Neural progenitor cell (in vitro differentiated cells): ENCODE measurements around the gene MYOM1. TPM values are rescaled to one million over a fixed set of nuclear protein-coding genes. Genes with fewer than 3 reads are reported as not detected.

ENCODE experiments used
- DNase-seq: peaks from one replicate; pipeline ENCODE4 v3.0.0-alpha.2; 2016; ENCODE audit warnings: low spot score
- H2AFZ ChIP-seq: fragments of 200-600 bp; sonication (generic); replicated peaks from 2 replicates; pipeline ENCODE4 v1.6.1; 2016; ENCODE audit warnings: antibody characterized with exemption
- H3F3A ChIP-seq: fragments of 200-600 bp; sonication (generic); 2 replicates; pipeline ENCODE4 v1.6.1; 2016; ENCODE audit warnings: antibody characterized with exemption, low read depth
- H3K27ac ChIP-seq: fragments of 200-600 bp; sonication (generic); 2 replicates; pipeline ENCODE4 v1.5.1; 2016; ENCODE audit warnings: mild to moderate bottlenecking
- H3K27me3 ChIP-seq: fragments of 200-600 bp; sonication (generic); 2 replicates; pipeline ENCODE4 v1.6.1; 2016; ENCODE audit warnings: mild to moderate bottlenecking, moderate library complexity
- H3K36me3 ChIP-seq: fragments of 200-600 bp; sonication (generic); 2 replicates; pipeline ENCODE4 v1.5.1; 2016
- H3K4me1 ChIP-seq: fragments of 200-600 bp; sonication (generic); 2 replicates; pipeline ENCODE4 v1.6.1; 2016; ENCODE audit warnings: mixed run types
- H3K4me2 ChIP-seq: fragments of 200-600 bp; sonication (generic); 2 replicates; pipeline ENCODE4 v1.6.1; 2016
- H3K4me3 ChIP-seq: fragments of 200-600 bp; sonication (generic); 2 replicates; pipeline ENCODE4 v1.5.1; 2016
- H3K79me2 ChIP-seq: fragments of 200-600 bp; sonication (generic); 2 replicates; pipeline ENCODE4 v1.6.1; 2016; ENCODE audit warnings: low read depth
- H3K9ac ChIP-seq: fragments of 200-600 bp; sonication (generic); 2 replicates; pipeline ENCODE4 v1.6.1; 2016
- H3K9me3 ChIP-seq: fragments of 200-600 bp; sonication (generic); 2 replicates; pipeline ENCODE4 v1.5.1; 2016; ENCODE audit warnings: low read depth
- H4K20me1 ChIP-seq: fragments of 200-600 bp; sonication (generic); 2 replicates; pipeline ENCODE4 v1.6.1; 2016; ENCODE audit warnings: low read depth
- H3K27ac Mint-ChIP-seq: 3 replicates; pipeline ENCODE4 v1.8.0; 2021; ENCODE audit warnings: mixed read lengths
- H3K27me3 Mint-ChIP-seq: 2 replicates; pipeline ENCODE4 v1.8.0; 2022; ENCODE audit warnings: low read depth, mild to moderate bottlenecking, inconsistent platforms, moderate library complexity, mixed read lengths; ENCODE audit not compliant: insufficient read depth
- H3K36me3 Mint-ChIP-seq: 3 replicates; pipeline ENCODE4 v1.8.0; 2021; ENCODE audit warnings: mixed read lengths
- H3K4me1 Mint-ChIP-seq: 3 replicates; pipeline ENCODE4 v1.8.0; 2021; ENCODE audit warnings: mixed read lengths
- H3K4me3 Mint-ChIP-seq: 3 replicates; pipeline ENCODE4 v1.8.0; 2021; ENCODE audit warnings: mild to moderate bottlenecking, moderate library complexity, mixed read lengths
- H3K9me3 Mint-ChIP-seq: 3 replicates; pipeline ENCODE4 v1.8.0; 2020; ENCODE audit warnings: mixed read lengths
- EZH2 ChIP-seq: fragments of 200-600 bp; sonication (generic); IDR thresholded peaks from 2 replicates; pipeline ENCODE4 v1.6.1; 2017; ENCODE audit warnings: antibody characterized with exemption, mild to moderate bottlenecking, moderate library complexity
- EZH2phosphoT487 ChIP-seq: fragments of 200-600 bp; sonication (generic); IDR thresholded peaks from 2 replicates; pipeline ENCODE4 v1.6.1; 2017; ENCODE audit warnings: antibody characterized with exemption
- total RNA-seq: library from RNA; depleted of rRNA; stranded (reverse); fragments of >200 nt; gene quantifications from 2 replicates; pipeline ENCODE4 v1.2.3, GENCODE V29; 2015; ENCODE audit warnings: low replicate concordance
- TF ChIP-seq, protein P1 (sequence below): fragments of 200-600 bp; sonication (generic); IDR thresholded peaks from 2 replicates; pipeline ENCODE4 v1.5.1; 2017; ENCODE audit warnings: antibody characterized with exemption, mild to moderate bottlenecking

The MYOM1 gene
- total RNA-seq, 1 donor from 2014 or later, result 0.45 TPM

DNA sequence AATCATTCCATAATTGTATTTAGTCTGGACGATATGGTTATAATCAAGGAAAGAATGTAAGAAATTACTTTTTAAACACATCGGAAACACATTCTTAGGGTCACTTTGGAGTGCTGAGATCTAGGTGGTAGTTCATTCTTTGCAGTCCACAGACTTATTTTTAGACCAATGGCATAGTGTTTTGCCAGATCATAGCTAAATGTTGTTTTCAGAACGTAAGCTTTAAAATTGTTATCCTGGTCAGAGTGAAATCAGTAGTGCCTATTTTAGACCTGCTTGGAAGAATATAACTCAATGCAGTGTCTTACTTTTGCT is 32.2 kb upstream of the MYOM1 start:
- H2AFZ ChIP-seq, result no peak overlapping the region
- no peak overlapping the region for H3K27ac ChIP-seq
- peaks cover 10% of the 10 kb centered on the region for H3K4me1 Mint-ChIP-seq
- peaks cover 58% of the 10 kb centered on the region for H3K79me2 ChIP-seq
- H3F3A ChIP-seq, result peaks cover 37% of the 10 kb centered on the region
- peaks cover 2% of the 10 kb centered on the region for H3K27me3 Mint-ChIP-seq
- no peak for DNase-seq
- H3K27ac Mint-ChIP-seq, result no peak overlapping the region
- H3K4me3 ChIP-seq, result no peak overlapping the region
- peaks cover 46% of the 10 kb centered on the region for H4K20me1 ChIP-seq
- peaks cover 14% of the 10 kb centered on the region for H3K36me3 Mint-ChIP-seq
- H3K4me1 ChIP-seq, result peaks cover 15% of the 10 kb centered on the region
- TF ChIP-seq EZH2phosphoT487 (no peak), EZH2 (no peak)
- TF ChIP-seq, protein P1, sequence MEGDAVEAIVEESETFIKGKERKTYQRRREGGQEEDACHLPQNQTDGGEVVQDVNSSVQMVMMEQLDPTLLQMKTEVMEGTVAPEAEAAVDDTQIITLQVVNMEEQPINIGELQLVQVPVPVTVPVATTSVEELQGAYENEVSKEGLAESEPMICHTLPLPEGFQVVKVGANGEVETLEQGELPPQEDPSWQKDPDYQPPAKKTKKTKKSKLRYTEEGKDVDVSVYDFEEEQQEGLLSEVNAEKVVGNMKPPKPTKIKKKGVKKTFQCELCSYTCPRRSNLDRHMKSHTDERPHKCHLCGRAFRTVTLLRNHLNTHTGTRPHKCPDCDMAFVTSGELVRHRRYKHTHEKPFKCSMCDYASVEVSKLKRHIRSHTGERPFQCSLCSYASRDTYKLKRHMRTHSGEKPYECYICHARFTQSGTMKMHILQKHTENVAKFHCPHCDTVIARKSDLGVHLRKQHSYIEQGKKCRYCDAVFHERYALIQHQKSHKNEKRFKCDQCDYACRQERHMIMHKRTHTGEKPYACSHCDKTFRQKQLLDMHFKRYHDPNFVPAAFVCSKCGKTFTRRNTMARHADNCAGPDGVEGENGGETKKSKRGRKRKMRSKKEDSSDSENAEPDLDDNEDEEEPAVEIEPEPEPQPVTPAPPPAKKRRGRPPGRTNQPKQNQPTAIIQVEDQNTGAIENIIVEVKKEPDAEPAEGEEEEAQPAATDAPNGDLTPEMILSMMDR, result no peak
- H3K9me3 ChIP-seq, result no peaks in the 10 kb centered on the region
- H3K4me2 ChIP-seq, result no peak overlapping the region
- H3K9me3 Mint-ChIP-seq, result no peaks in the 10 kb centered on the region
- H3K4me3 Mint-ChIP-seq, result no peak overlapping the region
- H3K36me3 ChIP-seq, result peaks cover 32% of the 10 kb centered on the region
- no peaks in the 10 kb centered on the region for H3K27me3 ChIP-seq
- no peak overlapping the region for H3K9ac ChIP-seq

DNA sequence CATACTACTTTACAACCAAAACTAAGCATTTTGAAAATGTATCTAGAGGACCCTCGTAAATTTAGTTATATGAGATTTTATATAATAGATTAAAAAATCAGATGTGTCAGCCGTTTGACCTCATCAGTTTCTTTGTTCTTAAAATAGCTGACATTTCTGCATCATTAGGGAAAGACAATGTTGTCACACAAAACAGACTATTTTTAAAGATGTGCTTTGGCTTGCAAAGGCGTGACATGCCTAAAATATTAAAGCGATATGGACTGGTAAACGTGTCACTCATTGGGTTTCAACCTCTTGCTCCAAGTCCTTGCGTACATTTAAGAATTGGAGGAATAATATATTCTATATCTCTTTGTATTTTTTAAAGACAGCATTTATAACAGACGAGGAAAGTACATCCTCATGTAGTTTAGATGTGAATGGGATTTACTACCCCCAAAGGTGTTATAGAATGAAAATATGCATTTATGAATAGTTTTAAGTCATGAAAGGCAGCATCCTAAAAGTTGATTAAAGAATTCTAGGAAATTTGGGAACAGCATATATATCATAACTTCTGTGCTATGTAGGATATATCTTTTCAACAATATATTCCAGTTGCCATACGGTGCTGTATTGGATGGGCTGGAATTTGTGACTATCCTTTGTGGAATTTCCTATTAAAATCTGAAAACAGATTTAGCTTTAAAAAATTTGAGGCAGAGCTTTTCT is 31.6 kb upstream of the MYOM1 start:
- Histone ChIP-seq H3K27me3 (no peaks in the 10 kb centered on the region), H3K36me3 (peaks cover 30% of the 10 kb centered on the region), H3K4me3 (no peak overlapping the region), H3K4me2 (no peak overlapping the region), H4K20me1 (peaks cover 46% of the 10 kb centered on the region), H3K27ac (no peak overlapping the region), H2AFZ (no peak overlapping the region), H3F3A (peaks cover 37% of the 10 kb centered on the region), H3K9me3 (no peaks in the 10 kb centered on the region), H3K79me2 (peaks cover 58% of the 10 kb centered on the region), H3K4me1 (peaks cover 16% of the 10 kb centered on the region), H3K9ac (no peak overlapping the region)
- Mint-ChIP-seq H3K9me3 (no peaks in the 10 kb centered on the region), H3K4me1 (peaks cover 10% of the 10 kb centered on the region), H3K36me3 (peaks cover 14% of the 10 kb centered on the region), H3K4me3 (no peak overlapping the region), H3K27me3 (peaks cover 2% of the 10 kb centered on the region), H3K27ac (no peak overlapping the region)
- no peak for DNase-seq
- no peak for TF ChIP-seq EZH2phosphoT487
- TF ChIP-seq EZH2, result no peak
- TF ChIP-seq, protein P1, result no peak

DNA sequence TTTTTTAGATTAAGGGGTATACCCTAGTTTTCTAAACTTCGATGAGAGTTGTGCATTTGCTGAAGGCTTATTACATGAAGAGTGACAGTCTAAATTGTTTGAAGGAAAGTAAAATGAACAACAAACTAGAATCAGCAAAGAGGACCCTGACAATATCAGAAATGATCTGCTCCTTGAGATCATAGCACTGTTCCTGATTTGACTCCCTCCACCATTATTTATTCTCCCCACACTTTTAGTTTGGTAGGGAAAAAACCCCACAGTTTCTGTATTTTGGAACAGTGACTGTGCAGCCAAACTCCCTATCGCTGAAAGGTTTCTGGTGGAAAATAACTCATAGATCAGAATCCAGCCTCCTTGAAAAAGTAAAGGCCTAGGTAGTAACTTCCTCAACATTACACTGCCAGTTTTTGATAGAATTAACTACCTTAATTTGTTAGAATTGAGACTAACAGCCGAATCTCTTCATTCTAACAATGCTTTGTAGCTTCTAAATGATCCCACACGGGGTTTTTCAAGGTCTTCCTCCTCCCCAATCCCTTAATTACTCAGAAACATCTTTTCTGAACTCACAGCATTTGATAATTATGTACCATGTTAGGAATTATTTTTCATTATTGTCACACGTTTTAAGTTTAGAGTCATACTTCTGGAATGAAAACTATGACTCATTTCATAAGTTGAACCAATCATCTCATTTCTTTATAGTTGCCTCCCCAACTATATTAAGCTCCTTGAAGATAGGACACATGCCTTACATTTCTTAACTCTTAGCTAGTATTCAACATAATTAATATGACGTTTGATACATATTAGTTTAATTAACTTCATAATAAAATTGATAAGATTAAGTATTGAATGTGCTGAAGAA is 30.7 kb upstream of the MYOM1 start:
- Histone ChIP-seq H3K9me3 (no peaks in the 10 kb centered on the region), H3K36me3 (peaks cover 22% of the 10 kb centered on the region), H3K9ac (no peak overlapping the region), H3K27ac (no peak overlapping the region), H3K79me2 (peaks cover 58% of the 10 kb centered on the region), H3K4me3 (no peak overlapping the region), H3K4me2 (no peak overlapping the region), H4K20me1 (peaks cover 46% of the 10 kb centered on the region), H3F3A (peaks cover 38% of the 10 kb centered on the region), H3K27me3 (no peaks in the 10 kb centered on the region), H3K4me1 (peaks cover 17% of the 10 kb centered on the region), H2AFZ (no peak overlapping the region)
- Mint-ChIP-seq H3K9me3 (no peaks in the 10 kb centered on the region), H3K4me3 (no peak overlapping the region), H3K27ac (no peak overlapping the region), H3K4me1 (peaks cover 20% of the 10 kb centered on the region), H3K27me3 (peaks cover 2% of the 10 kb centered on the region), H3K36me3 (peaks cover 14% of the 10 kb centered on the region)
- TF ChIP-seq EZH2, result no peak
- TF ChIP-seq, protein P1, result no peak
- no peak for TF ChIP-seq EZH2phosphoT487
- no peak for DNase-seq
